ENCODE measurements around the gene FSD1L. TPM values are rescaled to one million over a fixed set of nuclear protein-coding genes. Genes with fewer than 3 reads are reported as not detected.

FSD1L gene
- total RNA-seq, 2 donors from 2014 or later, result 13.4 to 14.3 TPM

DNA sequence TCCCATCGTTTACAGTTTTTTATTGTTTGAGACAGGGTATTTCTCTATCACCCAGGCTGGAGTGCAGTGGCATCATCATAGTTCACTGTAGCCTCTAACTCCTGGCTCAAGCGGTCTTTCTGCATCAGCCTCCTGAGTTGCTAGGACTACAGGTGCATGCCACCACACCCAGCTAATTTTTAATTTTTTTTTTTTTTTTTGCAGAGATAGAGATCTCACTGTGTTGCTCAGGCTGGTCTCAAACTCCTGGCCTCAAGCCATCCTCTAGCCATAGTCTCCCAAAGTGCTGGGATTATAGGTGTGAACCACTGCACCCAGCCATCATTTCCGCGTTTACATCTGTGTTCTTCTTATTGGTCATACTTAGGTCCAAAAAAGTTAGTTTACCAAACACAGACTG, 53.6 kb downstream of the FSD1L start:
- H3K9ac ChIP-seq (ENCODE audit: extremely low read depth, low read length, poor library complexity, severe bottlenecking), result no peak overlapping the region
- 82 to 95% methylated on average over 4 of the region's 4 CpGs for WGBS, 2 experiments (ENCODE audit: insufficient coverage in 1 of 2, insufficient read length in 1 of 2)
- Mint-ChIP-seq H3K27ac (no peak overlapping the region), H3K4me1 (peaks cover 3% of the 10 kb centered on the region), H3K4me3 (no peak overlapping the region), H3K36me3 (ENCODE audit: low read depth) (peaks cover 22% of the 10 kb centered on the region), H3K27me3 (ENCODE audit: insufficient read depth) (no peaks in the 10 kb centered on the region), H3K9me3 (peaks cover 8% of the 10 kb centered on the region)
- no peak for DNase-seq
- no peak overlapping the region for H3K4me3 ChIP-seq (ENCODE audit: low read length)
- H3K27me3 ChIP-seq (ENCODE audit: control insufficient read depth, insufficient read depth, low read length, poor library complexity, severe bottlenecking), result no peaks in the 10 kb centered on the region
- no peaks in the 10 kb centered on the region for H3K4me1 ChIP-seq (ENCODE audit: control insufficient read depth, insufficient read depth, low read length)
- H3K9me3 ChIP-seq (ENCODE audit: control insufficient read depth, low read length), result no peaks in the 10 kb centered on the region
- peaks cover 8% of the 10 kb centered on the region for H3K36me3 ChIP-seq (ENCODE audit: control insufficient read depth, insufficient read depth, low read length)
- H3K27ac ChIP-seq (ENCODE audit: low read depth, low read length), result no peak overlapping the region
- TF ChIP-seq, protein P1, sequence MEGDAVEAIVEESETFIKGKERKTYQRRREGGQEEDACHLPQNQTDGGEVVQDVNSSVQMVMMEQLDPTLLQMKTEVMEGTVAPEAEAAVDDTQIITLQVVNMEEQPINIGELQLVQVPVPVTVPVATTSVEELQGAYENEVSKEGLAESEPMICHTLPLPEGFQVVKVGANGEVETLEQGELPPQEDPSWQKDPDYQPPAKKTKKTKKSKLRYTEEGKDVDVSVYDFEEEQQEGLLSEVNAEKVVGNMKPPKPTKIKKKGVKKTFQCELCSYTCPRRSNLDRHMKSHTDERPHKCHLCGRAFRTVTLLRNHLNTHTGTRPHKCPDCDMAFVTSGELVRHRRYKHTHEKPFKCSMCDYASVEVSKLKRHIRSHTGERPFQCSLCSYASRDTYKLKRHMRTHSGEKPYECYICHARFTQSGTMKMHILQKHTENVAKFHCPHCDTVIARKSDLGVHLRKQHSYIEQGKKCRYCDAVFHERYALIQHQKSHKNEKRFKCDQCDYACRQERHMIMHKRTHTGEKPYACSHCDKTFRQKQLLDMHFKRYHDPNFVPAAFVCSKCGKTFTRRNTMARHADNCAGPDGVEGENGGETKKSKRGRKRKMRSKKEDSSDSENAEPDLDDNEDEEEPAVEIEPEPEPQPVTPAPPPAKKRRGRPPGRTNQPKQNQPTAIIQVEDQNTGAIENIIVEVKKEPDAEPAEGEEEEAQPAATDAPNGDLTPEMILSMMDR (conservative IDR thresholded peaks at IDR 0.05), result no peak

- no peak overlapping the region for H3K4me3 Mint-ChIP-seq
- 100% methylated on average over 1 of the region's 2 CpGs; no CpG with 5 or more reads in 1 of the 2 experiments for WGBS, 2 experiments (ENCODE audit: insufficient coverage in 1 of 2, insufficient read length in 1 of 2)
- no peaks in the 10 kb centered on the region for H3K4me1 ChIP-seq (ENCODE audit: control insufficient read depth, insufficient read depth, low read length)
- H3K27me3 ChIP-seq (ENCODE audit: control insufficient read depth, insufficient read depth, low read length, poor library complexity, severe bottlenecking), result no peaks in the 10 kb centered on the region
- peaks cover 17% of the 10 kb centered on the region for H3K36me3 Mint-ChIP-seq (ENCODE audit: low read depth)
- H3K9me3 ChIP-seq (ENCODE audit: control insufficient read depth, low read length), result no peaks in the 10 kb centered on the region
- H3K27me3 Mint-ChIP-seq (ENCODE audit: insufficient read depth), result no peaks in the 10 kb centered on the region
- H3K36me3 ChIP-seq (ENCODE audit: control insufficient read depth, insufficient read depth, low read length), result peaks cover 17% of the 10 kb centered on the region
- no peak overlapping the region for H3K9ac ChIP-seq (ENCODE audit: extremely low read depth, low read length, poor library complexity, severe bottlenecking)
- H3K4me1 Mint-ChIP-seq, result peaks cover 3% of the 10 kb centered on the region
- H3K9me3 Mint-ChIP-seq, result no peaks in the 10 kb centered on the region
- no peak overlapping the region for H3K4me3 ChIP-seq (ENCODE audit: low read length)
- H3K27ac Mint-ChIP-seq, result no peak overlapping the region
- DNase-seq, result no peak
- TF ChIP-seq, protein P1 (conservative IDR thresholded peaks at IDR 0.05), result no peak
- no peak overlapping the region for H3K27ac ChIP-seq (ENCODE audit: low read depth, low read length)
Measured at GRCh38 chr9:105502276-105502675, 54.4 kb downstream of the FSD1L start.

DNA sequence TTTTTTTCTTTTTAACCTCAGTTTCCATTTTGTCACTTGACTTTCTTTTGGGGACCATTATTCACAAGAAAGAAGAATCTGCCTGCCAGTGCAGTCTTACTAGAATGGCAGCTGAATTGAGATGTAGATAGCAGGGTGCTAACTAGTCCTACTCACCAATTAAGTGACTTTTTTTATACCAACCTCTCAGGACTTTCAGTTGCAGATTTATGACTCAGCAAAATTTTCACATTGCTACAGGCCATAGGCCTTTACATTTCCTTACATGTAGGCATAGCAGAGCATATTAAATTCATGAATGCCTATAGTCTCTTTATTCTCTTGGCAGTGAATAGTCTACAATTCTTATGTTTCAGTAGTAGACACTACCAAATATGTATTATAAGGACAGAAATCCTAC, 56.0 kb downstream of the FSD1L start:
- no peaks in the 10 kb centered on the region for H3K9me3 Mint-ChIP-seq
- no peak overlapping the region for H3K4me3 ChIP-seq (ENCODE audit: low read length)
- no peaks in the 10 kb centered on the region for H3K4me1 ChIP-seq (ENCODE audit: control insufficient read depth, insufficient read depth, low read length)
- no peaks in the 10 kb centered on the region for H3K27me3 Mint-ChIP-seq (ENCODE audit: insufficient read depth)
- H3K27ac Mint-ChIP-seq, result no peak overlapping the region
- no peaks in the 10 kb centered on the region for H3K9me3 ChIP-seq (ENCODE audit: control insufficient read depth, low read length)
- H3K4me1 Mint-ChIP-seq, result peaks cover 3% of the 10 kb centered on the region
- peaks cover 25% of the 10 kb centered on the region for H3K36me3 ChIP-seq (ENCODE audit: control insufficient read depth, insufficient read depth, low read length)
- DNase-seq, result no peak
- TF ChIP-seq, protein P1 (conservative IDR thresholded peaks at IDR 0.05), result no peak
- H3K4me3 Mint-ChIP-seq, result no peak overlapping the region
- H3K9ac ChIP-seq (ENCODE audit: extremely low read depth, low read length, poor library complexity, severe bottlenecking), result no peak overlapping the region
- H3K27me3 ChIP-seq (ENCODE audit: control insufficient read depth, insufficient read depth, low read length, poor library complexity, severe bottlenecking), result no peaks in the 10 kb centered on the region
- H3K27ac ChIP-seq (ENCODE audit: low read depth, low read length), result no peak overlapping the region
- peaks cover 14% of the 10 kb centered on the region for H3K36me3 Mint-ChIP-seq (ENCODE audit: low read depth)

Measured in endodermal cell (in vitro differentiated cells).